Measurements from ENCODE around the gene XPO4. TPM values are rescaled to one million over a fixed set of nuclear protein-coding genes. Genes with fewer than 3 reads are reported as not detected.

Gene XPO4
- total RNA-seq, 3 donors from 2014 or later (not counting 1 experiment from before 2014, with no cell fraction given): 11.7 to 19.8 (median 19.7) TPM

GRCh38 chr13:20782116-20782708 is 120.3 kb downstream of the XPO4 start:
- Histone ChIP-seq H3K27me3 (ENCODE audit: control insufficient read depth, insufficient read depth, low read length) (no peaks in the 10 kb centered on the region), H3K36me3 (ENCODE audit: control insufficient read depth, insufficient read depth, low read length) (peaks cover 22% of the 10 kb centered on the region), H3K27ac (ENCODE audit: low read length) (no peak overlapping the region), H3K4me3 (ENCODE audit: low read length) (no peak overlapping the region), H3K4me1 (ENCODE audit: control insufficient read depth, insufficient read depth, low read length) (no peaks in the 10 kb centered on the region), H3K9me3 (ENCODE audit: control insufficient read depth, insufficient read depth, low read length) (no peaks in the 10 kb centered on the region)
- DNase-seq (no peak), ATAC-seq (no peak)
- intact Hi-C loops (cut with micrococcal nuclease): no loop called here
- H3K4me3 Mint-ChIP-seq: no peak overlapping the region
- WGBS (ENCODE audit: insufficient coverage): 84% methylated on average over 3 of the region's 3 CpGs
- no peak overlapping the region for H3K27ac Mint-ChIP-seq
- H3K36me3 Mint-ChIP-seq: peaks cover 10% of the 10 kb centered on the region
- TF ChIP-seq, protein P1, sequence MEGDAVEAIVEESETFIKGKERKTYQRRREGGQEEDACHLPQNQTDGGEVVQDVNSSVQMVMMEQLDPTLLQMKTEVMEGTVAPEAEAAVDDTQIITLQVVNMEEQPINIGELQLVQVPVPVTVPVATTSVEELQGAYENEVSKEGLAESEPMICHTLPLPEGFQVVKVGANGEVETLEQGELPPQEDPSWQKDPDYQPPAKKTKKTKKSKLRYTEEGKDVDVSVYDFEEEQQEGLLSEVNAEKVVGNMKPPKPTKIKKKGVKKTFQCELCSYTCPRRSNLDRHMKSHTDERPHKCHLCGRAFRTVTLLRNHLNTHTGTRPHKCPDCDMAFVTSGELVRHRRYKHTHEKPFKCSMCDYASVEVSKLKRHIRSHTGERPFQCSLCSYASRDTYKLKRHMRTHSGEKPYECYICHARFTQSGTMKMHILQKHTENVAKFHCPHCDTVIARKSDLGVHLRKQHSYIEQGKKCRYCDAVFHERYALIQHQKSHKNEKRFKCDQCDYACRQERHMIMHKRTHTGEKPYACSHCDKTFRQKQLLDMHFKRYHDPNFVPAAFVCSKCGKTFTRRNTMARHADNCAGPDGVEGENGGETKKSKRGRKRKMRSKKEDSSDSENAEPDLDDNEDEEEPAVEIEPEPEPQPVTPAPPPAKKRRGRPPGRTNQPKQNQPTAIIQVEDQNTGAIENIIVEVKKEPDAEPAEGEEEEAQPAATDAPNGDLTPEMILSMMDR (IDR thresholded peaks at IDR 0.05): no peak
- no peaks in the 10 kb centered on the region for H3K4me1 Mint-ChIP-seq
- no peaks in the 10 kb centered on the region for H3K9me3 Mint-ChIP-seq
- H3K27me3 Mint-ChIP-seq (ENCODE audit: low read depth in 2 of 2): no peaks in the 10 kb centered on the region

DNA sequence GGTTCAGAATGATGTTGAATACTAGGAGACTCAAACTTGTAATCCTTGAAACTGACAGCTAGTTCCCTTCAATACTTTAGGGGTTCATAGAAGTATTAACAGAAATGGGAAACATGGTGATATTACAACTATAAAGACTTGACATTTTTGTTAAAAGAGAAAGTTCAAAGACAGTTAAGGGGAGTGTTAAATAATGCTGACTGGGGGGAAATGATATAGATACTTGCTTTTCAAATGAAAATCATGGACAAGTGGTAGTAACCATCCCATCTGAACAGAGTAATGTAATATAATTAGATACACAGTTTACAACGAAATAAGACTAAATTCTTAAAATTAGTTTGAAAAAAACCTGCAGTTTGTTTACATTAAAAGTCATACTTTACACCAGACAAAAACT is 122.2 kb downstream of the XPO4 start:
- DNase-seq (no peak), ATAC-seq (no peak)
- Mint-ChIP-seq H3K4me3 (no peak overlapping the region), H3K27me3 (ENCODE audit: low read depth in 2 of 2) (no peaks in the 10 kb centered on the region), H3K4me1 (no peaks in the 10 kb centered on the region), H3K36me3 (peaks cover 6% of the 10 kb centered on the region), H3K27ac (no peak overlapping the region), H3K9me3 (no peaks in the 10 kb centered on the region)
- Histone ChIP-seq H3K36me3 (ENCODE audit: control insufficient read depth, insufficient read depth, low read length) (peaks cover 17% of the 10 kb centered on the region), H3K27me3 (ENCODE audit: control insufficient read depth, insufficient read depth, low read length) (no peaks in the 10 kb centered on the region), H3K27ac (ENCODE audit: low read length) (no peak overlapping the region), H3K9me3 (ENCODE audit: control insufficient read depth, insufficient read depth, low read length) (no peaks in the 10 kb centered on the region), H3K4me3 (ENCODE audit: low read length) (no peak overlapping the region), H3K4me1 (ENCODE audit: control insufficient read depth, insufficient read depth, low read length) (no peaks in the 10 kb centered on the region)
- TF ChIP-seq, protein P1 (IDR thresholded peaks at IDR 0.05): no peak
- intact Hi-C loops (cut with micrococcal nuclease): no loop called here
- WGBS (ENCODE audit: insufficient coverage): no CpG with 5 or more reads among the region's 1 CpG

DNA sequence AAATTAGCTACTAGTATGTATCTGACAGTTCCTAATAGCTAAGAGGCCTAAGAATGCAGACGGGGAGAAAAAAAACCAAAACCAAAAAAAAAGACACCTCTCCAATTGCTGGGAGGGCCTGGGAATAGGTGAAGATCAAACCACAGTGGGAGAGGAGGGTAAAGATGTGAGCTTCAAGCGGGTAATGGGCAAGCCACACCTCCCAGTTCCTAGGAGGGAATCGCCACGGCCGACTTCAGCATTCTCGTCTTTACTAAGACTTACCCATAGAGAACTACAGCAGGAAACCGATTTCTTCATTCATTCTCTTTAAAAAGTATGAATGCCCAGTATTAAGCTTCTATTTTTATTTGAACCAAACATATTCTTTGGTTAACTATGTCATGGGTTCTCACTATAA is 123.1 kb downstream of the XPO4 start:
- H3K4me3 ChIP-seq (ENCODE audit: low read length): no peak overlapping the region
- H3K27ac ChIP-seq (ENCODE audit: low read length): no peak overlapping the region
- H3K27ac Mint-ChIP-seq: no peak overlapping the region
- H3K36me3 ChIP-seq (ENCODE audit: control insufficient read depth, insufficient read depth, low read length): peaks cover 17% of the 10 kb centered on the region
- no peaks in the 10 kb centered on the region for H3K9me3 ChIP-seq (ENCODE audit: control insufficient read depth, insufficient read depth, low read length)
- DNase-seq (no peak), ATAC-seq (no peak)
- peaks cover 6% of the 10 kb centered on the region for H3K36me3 Mint-ChIP-seq
- WGBS (ENCODE audit: insufficient coverage): 96% methylated on average over 6 of the region's 7 CpGs
- H3K9me3 Mint-ChIP-seq: no peaks in the 10 kb centered on the region
- H3K4me3 Mint-ChIP-seq: no peak overlapping the region
- no peaks in the 10 kb centered on the region for H3K4me1 ChIP-seq (ENCODE audit: control insufficient read depth, insufficient read depth, low read length)
- intact Hi-C loops (cut with micrococcal nuclease): no loop called here
- H3K27me3 ChIP-seq (ENCODE audit: control insufficient read depth, insufficient read depth, low read length): no peaks in the 10 kb centered on the region
- H3K27me3 Mint-ChIP-seq (ENCODE audit: low read depth in 2 of 2): no peaks in the 10 kb centered on the region
- H3K4me1 Mint-ChIP-seq: peaks cover 0 to 6% of the 10 kb centered on the region in 2 donors
- TF ChIP-seq, protein P1 (IDR thresholded peaks at IDR 0.05): no peak

GRCh38 chr13:20778311-20778710 is 124.2 kb downstream of the XPO4 start:
- Mint-ChIP-seq H3K4me3 (no peak overlapping the region), H3K27ac (no peak overlapping the region)

More at GRCh38 chr13:20778311-20778710, 124.2 kb downstream of the XPO4 start:
- no peak for DNase-seq
- Histone ChIP-seq H3K27ac (ENCODE audit: low read length) (no peak overlapping the region), H3K4me3 (ENCODE audit: low read length) (no peak overlapping the region), H3K4me1 (ENCODE audit: control insufficient read depth, insufficient read depth, low read length) (peaks cover 5% of the 10 kb centered on the region), H3K9me3 (ENCODE audit: control insufficient read depth, insufficient read depth, low read length) (no peaks in the 10 kb centered on the region), H3K36me3 (ENCODE audit: control insufficient read depth, insufficient read depth, low read length) (peaks cover 7% of the 10 kb centered on the region), H3K27me3 (ENCODE audit: control insufficient read depth, insufficient read depth, low read length) (no peaks in the 10 kb centered on the region)
- Mint-ChIP-seq H3K27me3 (ENCODE audit: low read depth in 2 of 2) (no peaks in the 10 kb centered on the region), H3K36me3 (peaks cover 6% of the 10 kb centered on the region), H3K9me3 (no peaks in the 10 kb centered on the region), H3K4me1 (peaks cover 8 to 15% of the 10 kb centered on the region in 2 donors)
- intact Hi-C loops (cut with micrococcal nuclease): no loop called here
- no CpG with 5 or more reads among the region's 1 CpG for WGBS (ENCODE audit: insufficient coverage)
- ATAC-seq: no peak
- TF ChIP-seq, protein P1 (IDR thresholded peaks at IDR 0.05): no peak

All from natural killer cell (primary cell).